ENCODE results near the gene TRMO. TPM values are rescaled to one million over a fixed set of nuclear protein-coding genes. Genes with fewer than 3 reads are reported as not detected.

Gene TRMO
- total RNA-seq, 4 donors from 2014 or later: 14.3 to 25.3 (median 16.8) TPM

GRCh38 chr9:97930972-97931371 is 8.7 kb upstream of the TRMO start:
- H3K4me3 ChIP-seq: no peak overlapping the region
- no peaks in the 10 kb centered on the region for H3K4me1 ChIP-seq
- TF ChIP-seq POLR2AphosphoS5 (IDR thresholded peaks at IDR 0.05) (no peak), EP300 (IDR thresholded peaks at IDR 0.05) (no peak), POLR2A (IDR thresholded peaks at IDR 0.05) (no peak)
- TF ChIP-seq, protein P1, sequence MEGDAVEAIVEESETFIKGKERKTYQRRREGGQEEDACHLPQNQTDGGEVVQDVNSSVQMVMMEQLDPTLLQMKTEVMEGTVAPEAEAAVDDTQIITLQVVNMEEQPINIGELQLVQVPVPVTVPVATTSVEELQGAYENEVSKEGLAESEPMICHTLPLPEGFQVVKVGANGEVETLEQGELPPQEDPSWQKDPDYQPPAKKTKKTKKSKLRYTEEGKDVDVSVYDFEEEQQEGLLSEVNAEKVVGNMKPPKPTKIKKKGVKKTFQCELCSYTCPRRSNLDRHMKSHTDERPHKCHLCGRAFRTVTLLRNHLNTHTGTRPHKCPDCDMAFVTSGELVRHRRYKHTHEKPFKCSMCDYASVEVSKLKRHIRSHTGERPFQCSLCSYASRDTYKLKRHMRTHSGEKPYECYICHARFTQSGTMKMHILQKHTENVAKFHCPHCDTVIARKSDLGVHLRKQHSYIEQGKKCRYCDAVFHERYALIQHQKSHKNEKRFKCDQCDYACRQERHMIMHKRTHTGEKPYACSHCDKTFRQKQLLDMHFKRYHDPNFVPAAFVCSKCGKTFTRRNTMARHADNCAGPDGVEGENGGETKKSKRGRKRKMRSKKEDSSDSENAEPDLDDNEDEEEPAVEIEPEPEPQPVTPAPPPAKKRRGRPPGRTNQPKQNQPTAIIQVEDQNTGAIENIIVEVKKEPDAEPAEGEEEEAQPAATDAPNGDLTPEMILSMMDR (IDR thresholded peaks at IDR 0.05): no peak
- H3K36me3 ChIP-seq: no peaks in the 10 kb centered on the region
- ATAC-seq: no peak
- WGBS, 2 donors (ENCODE audit: low coverage in 1 of 2): 33 to 51% methylated on average over 2 to 3 of the region's 3 CpGs
- peaks cover 79% of the 10 kb centered on the region for H3K27me3 ChIP-seq
- H3K27ac ChIP-seq: no peak overlapping the region
- no peaks in the 10 kb centered on the region for H3K9me3 ChIP-seq

DNA sequence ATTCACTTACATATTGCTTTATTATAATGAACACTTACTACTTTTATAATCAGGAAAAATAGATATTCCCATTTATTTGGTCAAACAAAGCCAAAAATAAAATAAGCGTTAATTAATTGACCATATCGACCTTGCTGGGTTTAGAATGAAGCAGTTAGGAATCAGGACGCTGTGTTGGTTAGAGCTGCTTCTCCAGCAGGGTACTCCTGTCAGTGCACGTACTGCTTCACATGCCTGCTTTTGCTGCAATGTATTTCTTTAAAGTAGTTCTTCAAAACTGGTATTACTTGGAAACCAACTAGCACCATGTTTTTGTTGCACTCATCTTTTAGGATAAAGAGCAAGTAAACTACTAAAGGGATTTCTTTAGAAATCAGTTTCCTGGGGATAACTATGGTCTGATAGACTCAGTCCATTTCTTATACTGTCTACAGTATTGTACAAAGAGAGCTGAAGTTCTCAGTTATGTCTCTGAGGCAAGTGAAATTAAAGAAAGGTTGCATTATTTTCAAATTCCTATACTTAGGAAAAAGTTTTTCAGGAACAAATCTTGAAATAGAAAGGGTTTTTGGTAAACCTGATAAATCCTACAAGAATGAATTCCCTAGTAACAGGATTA is 6.8 kb upstream of the TRMO start:
- TF ChIP-seq POLR2A (IDR thresholded peaks at IDR 0.05) (no peak), POLR2AphosphoS5 (IDR thresholded peaks at IDR 0.05) (no peak)
- TF ChIP-seq, protein P1 (IDR thresholded peaks at IDR 0.05): no peak
- no peak overlapping the region for H3K4me3 ChIP-seq
- no peaks in the 10 kb centered on the region for H3K36me3 ChIP-seq
- ATAC-seq: no peak
- H3K27ac ChIP-seq: no peak overlapping the region
- H3K4me1 ChIP-seq: peaks cover 0 to under 1% (median 0%) of the 10 kb centered on the region in 3 donors
- 51 to 58% methylated on average over 4 of the region's 4 CpGs for WGBS, 2 donors (ENCODE audit: low coverage in 1 of 2)
- H3K9me3 ChIP-seq: no peaks in the 10 kb centered on the region
- peaks cover 60% of the 10 kb centered on the region for H3K27me3 ChIP-seq

- peaks cover 6 to 24% (median 9%) of the 10 kb centered on the region in 3 donors for H3K4me1 ChIP-seq
- WGBS, 2 donors (ENCODE audit: low coverage in 1 of 2): 63 to 69% methylated on average over 5 of the region's 5 CpGs
- no peak for TF ChIP-seq POLR2A (IDR thresholded peaks at IDR 0.05)
- TF ChIP-seq POLR2AphosphoS5 (IDR thresholded peaks at IDR 0.05): no peak
- TF ChIP-seq, protein P1 (IDR thresholded peaks at IDR 0.05): no peak
- no peak for TF ChIP-seq EP300 (IDR thresholded peaks at IDR 0.05)
- peaks cover 27% of the 10 kb centered on the region for H3K27me3 ChIP-seq
- H3K36me3 ChIP-seq: no peaks in the 10 kb centered on the region
- H3K9me3 ChIP-seq: no peaks in the 10 kb centered on the region
- H3K4me3 ChIP-seq: no peak overlapping the region
- no peak for ATAC-seq
- H3K27ac ChIP-seq: no peak overlapping the region
Observed at GRCh38 chr9:97925497-97926334, 3.4 kb upstream of the TRMO start.

DNA sequence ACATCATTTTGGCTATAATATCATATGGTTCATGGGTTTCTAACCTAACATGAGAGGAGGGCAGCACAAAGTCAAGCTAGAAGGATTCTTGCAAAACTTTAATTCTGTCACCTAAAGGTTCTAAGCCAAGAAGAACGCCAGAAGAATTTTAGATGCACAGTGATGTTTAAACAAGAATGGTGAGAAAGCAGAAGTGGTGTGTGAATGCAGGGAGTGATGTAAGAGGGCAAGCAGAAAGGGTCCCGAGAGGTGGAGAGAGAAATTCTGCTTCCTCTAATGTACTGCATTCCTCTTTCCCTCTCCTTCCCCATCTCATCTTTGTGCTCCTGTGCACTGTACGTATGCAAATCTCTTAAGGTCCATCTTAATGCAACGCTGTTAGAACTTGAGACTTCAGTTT is 2.1 kb upstream of the TRMO start:
- TF ChIP-seq POLR2A (IDR thresholded peaks at IDR 0.05) (no peak), EP300 (IDR thresholded peaks at IDR 0.05) (no peak), POLR2AphosphoS5 (IDR thresholded peaks at IDR 0.05) (no peak)
- TF ChIP-seq, protein P1 (IDR thresholded peaks at IDR 0.05): no peak
- Histone ChIP-seq H3K4me1 (peaks cover 6 to 38% (median 13%) of the 10 kb centered on the region in 3 donors), H3K9me3 (no peaks in the 10 kb centered on the region), H3K27me3 (peaks cover 16% of the 10 kb centered on the region), H3K27ac (no peak overlapping the region), H3K36me3 (no peaks in the 10 kb centered on the region), H3K4me3 (no peak overlapping the region)
- 34 to 51% methylated on average over 4 of the region's 4 CpGs for WGBS, 2 donors (ENCODE audit: low coverage in 1 of 2)
- ATAC-seq: no peak

Measured in gastroesophageal sphincter (tissue), 4 donors.